Type B pancreatic cell (in vitro differentiated cells): Measurements from ENCODE around the gene TMEM245. TPM values are rescaled to one million over a fixed set of nuclear protein-coding genes. Genes with fewer than 3 reads are reported as not detected.

ENCODE experiments used
- DNase-seq: peaks from one replicate; pipeline ENCODE4 v3.0.0; 2021; ENCODE audit warnings: mixed read lengths; ENCODE audit not compliant: unreplicated experiment; ENCODE audit errors: extremely low spot score
- H3K27ac Mint-ChIP-seq: 2 replicates; pipeline ENCODE4 v1.8.0; 2021; ENCODE audit warnings: mild to moderate bottlenecking, mixed read lengths
- H3K27me3 Mint-ChIP-seq: 2 replicates; pipeline ENCODE4 v1.8.0; 2021; ENCODE audit warnings: mixed read lengths
- H3K36me3 Mint-ChIP-seq: 2 replicates; pipeline ENCODE4 v1.8.0; 2021; ENCODE audit warnings: mixed read lengths
- H3K4me1 Mint-ChIP-seq: one replicate; pipeline ENCODE4 v1.8.0; 2021; ENCODE audit warnings: mixed read lengths; ENCODE audit not compliant: unreplicated experiment
- H3K4me3 Mint-ChIP-seq: 2 replicates; pipeline ENCODE4 v1.8.0; 2021; ENCODE audit warnings: mild to moderate bottlenecking, mixed read lengths
- H3K9me3 Mint-ChIP-seq: 2 replicates; pipeline ENCODE4 v1.8.0; 2021; ENCODE audit warnings: mixed read lengths
- total RNA-seq: library from RNA; stranded (reverse); gene quantifications from 2 replicates; pipeline ENCODE4 v1.2.1, GENCODE V29; 2021; ENCODE audit warnings: low replicate concordance
- TF ChIP-seq, protein P1 (sequence below): fragments of 200-600 bp; sonication (generic); conservative IDR thresholded peaks from 2 replicates; pipeline ENCODE4 v1.5.0; 2021; ENCODE audit warnings: antibody characterized with exemption, mild to moderate bottlenecking

TMEM245 gene
- total RNA-seq, 1 donor from 2014 or later = 44.4 TPM

DNA sequence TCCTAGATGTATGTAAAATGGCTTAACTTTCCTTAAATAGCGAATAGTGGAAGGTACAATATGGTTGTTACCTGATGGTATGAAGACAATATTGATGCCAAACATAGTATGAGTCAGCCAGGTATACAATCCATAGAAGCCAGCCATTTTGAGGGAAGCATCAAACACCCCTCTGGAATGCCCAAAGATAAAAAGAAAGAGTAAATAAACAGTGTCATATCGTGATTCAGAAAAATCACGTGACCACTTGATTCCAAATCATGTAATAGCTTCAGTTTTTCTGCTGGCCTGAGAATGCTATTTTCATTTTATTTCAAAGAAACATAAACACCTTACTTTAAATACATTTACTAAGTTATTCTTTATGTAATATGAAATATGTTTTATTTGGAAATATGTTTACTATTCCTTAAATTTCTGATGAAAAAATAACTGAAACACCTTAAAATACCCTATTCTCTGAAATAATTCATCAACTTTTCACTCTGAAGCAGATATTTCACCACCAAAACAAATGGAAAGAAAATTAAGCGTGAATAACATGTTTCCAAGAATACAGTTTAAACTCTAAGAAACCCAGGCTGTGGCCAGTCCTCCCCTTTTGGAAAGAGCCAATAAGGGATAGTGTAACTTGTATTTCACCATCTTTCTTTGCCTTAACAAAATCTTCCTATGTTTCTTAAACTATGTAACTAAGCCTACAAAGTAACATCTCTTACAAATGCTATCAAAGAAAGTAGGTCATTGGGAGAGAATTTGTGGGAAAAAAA lies 81.6 kb downstream of the TMEM245 start:
- Mint-ChIP-seq H3K4me1 (no peaks in the 10 kb centered on the region), H3K4me3 (no peak overlapping the region), H3K27me3 (no peaks in the 10 kb centered on the region), H3K27ac (no peak overlapping the region), H3K9me3 (no peaks in the 10 kb centered on the region), H3K36me3 (peaks cover 48% of the 10 kb centered on the region)
- TF ChIP-seq, protein P1, sequence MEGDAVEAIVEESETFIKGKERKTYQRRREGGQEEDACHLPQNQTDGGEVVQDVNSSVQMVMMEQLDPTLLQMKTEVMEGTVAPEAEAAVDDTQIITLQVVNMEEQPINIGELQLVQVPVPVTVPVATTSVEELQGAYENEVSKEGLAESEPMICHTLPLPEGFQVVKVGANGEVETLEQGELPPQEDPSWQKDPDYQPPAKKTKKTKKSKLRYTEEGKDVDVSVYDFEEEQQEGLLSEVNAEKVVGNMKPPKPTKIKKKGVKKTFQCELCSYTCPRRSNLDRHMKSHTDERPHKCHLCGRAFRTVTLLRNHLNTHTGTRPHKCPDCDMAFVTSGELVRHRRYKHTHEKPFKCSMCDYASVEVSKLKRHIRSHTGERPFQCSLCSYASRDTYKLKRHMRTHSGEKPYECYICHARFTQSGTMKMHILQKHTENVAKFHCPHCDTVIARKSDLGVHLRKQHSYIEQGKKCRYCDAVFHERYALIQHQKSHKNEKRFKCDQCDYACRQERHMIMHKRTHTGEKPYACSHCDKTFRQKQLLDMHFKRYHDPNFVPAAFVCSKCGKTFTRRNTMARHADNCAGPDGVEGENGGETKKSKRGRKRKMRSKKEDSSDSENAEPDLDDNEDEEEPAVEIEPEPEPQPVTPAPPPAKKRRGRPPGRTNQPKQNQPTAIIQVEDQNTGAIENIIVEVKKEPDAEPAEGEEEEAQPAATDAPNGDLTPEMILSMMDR = no peak
- DNase-seq = no peak

DNA sequence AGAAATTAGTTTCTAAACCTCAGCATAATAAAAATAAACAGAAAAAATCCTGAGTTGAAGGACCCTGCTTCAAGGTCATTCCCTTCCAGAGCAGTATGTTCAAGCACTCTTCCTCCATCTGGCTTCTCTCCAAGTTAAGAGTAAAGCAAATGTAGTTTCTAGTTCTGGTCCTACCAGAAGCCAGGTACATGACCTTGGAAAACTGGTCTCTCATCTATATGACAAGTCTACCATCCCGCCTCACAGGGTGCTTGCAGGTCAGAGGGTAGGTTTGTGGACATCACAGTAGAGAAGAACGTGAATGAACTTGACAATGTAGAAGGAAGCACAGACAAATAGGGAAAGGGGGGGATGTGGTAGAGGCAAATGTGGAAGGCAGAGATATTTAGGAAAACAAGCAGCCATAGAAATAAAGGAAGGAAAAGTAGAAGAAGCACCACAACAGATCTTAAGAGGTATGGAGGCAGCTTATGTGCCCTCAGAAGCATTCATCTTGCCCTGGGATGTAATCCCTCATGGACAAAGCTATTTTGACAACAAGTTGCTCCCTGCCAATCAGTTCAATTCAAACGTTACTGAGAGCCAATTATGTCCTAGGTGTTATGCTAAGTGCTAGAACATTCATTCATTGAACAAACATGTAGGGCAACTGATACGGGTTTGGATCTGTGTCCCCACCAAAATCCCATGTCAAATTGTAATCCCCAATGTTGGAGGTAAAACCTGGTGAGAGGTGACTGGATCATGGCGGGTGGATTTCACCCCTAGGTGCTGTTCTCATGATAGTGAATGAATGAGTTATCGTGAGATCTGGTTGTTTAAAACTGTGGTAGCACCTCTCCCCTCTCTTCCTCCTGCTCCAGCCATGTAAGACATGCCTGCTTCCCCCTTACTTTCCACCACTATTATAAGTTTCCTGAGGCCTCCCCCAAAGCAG lies 82.7 kb downstream of the TMEM245 start:
- no peak for DNase-seq
- no peak overlapping the region for H3K27ac Mint-ChIP-seq
- peaks cover 43% of the 10 kb centered on the region for H3K36me3 Mint-ChIP-seq
- H3K27me3 Mint-ChIP-seq = no peaks in the 10 kb centered on the region
- H3K4me1 Mint-ChIP-seq = no peaks in the 10 kb centered on the region
- TF ChIP-seq, protein P1 = no peak
- H3K4me3 Mint-ChIP-seq = no peak overlapping the region
- no peaks in the 10 kb centered on the region for H3K9me3 Mint-ChIP-seq

DNA sequence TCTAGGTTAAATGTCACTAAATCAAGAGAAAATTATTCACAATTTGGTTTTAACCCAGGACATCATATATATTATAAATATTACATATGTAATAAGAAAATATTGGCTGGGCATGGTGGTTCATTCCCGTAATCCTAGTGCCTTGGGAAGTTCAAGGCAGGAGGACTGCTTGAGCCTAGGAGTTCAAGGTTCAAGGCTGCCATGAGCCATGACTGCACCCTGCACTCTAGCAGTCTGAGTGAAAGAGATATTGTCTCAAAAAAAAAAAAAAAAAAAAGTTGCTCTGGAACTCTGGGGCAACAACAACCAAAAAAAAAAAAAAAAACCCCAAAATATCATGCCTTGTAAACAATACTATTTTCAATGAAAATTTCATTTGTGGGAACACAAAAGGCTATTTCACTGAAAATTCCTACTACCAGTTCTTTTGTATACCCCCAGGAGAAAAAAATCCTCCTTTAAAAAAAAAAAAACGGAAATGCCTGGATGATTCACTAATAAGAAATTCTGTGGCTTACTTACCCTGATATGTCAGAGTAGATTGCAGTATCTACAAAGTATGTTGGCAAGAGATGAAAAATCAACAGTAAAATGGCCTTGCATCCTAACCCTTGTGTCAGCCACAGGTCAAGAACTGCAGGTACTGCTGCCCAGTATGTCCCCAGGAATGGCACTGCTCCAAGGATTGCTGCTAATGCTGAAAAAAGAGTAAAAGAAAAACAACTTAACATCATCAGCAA lies 83.9 kb downstream of the TMEM245 start:
- Mint-ChIP-seq H3K36me3 (peaks cover 45% of the 10 kb centered on the region), H3K9me3 (no peaks in the 10 kb centered on the region), H3K4me3 (no peak overlapping the region), H3K27ac (no peak overlapping the region), H3K27me3 (no peaks in the 10 kb centered on the region), H3K4me1 (no peaks in the 10 kb centered on the region)
- TF ChIP-seq, protein P1 = no peak
- no peak for DNase-seq

DNA sequence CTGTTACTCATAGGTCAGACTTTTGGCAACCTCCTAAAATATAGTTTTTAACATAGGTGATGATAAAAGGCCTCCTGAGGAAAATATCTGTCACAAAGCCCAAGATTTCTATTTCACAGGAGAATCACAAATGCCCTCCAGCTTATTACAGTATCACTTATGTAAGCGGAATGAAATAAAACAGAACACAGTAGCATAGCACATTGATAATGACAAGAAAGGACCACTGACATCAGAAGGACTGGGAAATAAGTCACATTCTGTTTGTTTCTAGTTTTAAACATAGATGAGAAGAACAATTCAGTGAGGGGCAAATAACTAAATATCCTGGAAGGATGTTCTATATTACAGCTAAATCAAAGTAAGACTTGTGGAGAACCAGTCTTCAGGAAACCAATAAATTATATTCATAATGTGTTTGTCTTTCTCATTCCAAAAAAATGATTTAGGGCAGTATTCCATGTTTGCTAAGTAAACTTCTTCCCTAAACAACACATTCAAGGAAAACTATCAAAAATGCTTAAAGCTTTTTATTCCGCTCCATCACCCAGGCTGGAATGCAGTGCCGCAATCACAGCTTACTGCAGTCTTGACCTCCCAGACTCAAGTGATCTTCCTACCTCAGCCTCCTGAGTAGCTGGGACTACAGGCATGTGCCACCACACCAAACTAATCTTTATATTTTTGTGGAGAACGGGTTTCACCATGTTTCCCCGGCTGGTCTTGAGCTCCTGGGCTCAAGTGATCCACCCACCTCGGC lies 85.6 kb downstream of the TMEM245 start:
- Mint-ChIP-seq H3K4me1 (no peaks in the 10 kb centered on the region), H3K27ac (no peak overlapping the region), H3K36me3 (peaks cover 35% of the 10 kb centered on the region), H3K4me3 (no peak overlapping the region), H3K27me3 (no peaks in the 10 kb centered on the region), H3K9me3 (no peaks in the 10 kb centered on the region)
- TF ChIP-seq, protein P1 = no peak
- DNase-seq = no peak

DNA sequence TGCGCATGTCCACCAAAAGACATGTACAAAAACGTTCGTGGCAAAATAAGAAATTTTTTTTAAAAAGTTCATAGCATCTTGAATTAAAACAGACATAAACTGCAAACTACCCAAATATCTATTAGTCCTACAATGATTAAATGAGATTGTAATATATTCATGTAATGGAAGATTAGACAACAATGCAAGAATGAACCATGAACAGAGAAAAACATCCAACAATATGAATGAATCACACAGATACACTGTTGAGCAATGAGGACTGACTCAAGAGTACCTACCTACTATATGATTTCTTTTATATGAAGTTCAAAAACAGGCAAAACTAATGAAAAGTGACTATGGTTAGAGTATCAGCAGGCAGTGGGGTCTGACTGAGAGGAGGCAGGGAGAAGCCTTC lies 88.5 kb downstream of the TMEM245 start:
- TF ChIP-seq, protein P1 = no peak
- Mint-ChIP-seq H3K4me3 (no peak overlapping the region), H3K4me1 (peaks cover 9% of the 10 kb centered on the region), H3K27me3 (no peaks in the 10 kb centered on the region), H3K36me3 (peaks cover 31% of the 10 kb centered on the region), H3K9me3 (no peaks in the 10 kb centered on the region), H3K27ac (no peak overlapping the region)
- DNase-seq = no peak
